ENCODE measurements around the gene VAC14.

DNA sequence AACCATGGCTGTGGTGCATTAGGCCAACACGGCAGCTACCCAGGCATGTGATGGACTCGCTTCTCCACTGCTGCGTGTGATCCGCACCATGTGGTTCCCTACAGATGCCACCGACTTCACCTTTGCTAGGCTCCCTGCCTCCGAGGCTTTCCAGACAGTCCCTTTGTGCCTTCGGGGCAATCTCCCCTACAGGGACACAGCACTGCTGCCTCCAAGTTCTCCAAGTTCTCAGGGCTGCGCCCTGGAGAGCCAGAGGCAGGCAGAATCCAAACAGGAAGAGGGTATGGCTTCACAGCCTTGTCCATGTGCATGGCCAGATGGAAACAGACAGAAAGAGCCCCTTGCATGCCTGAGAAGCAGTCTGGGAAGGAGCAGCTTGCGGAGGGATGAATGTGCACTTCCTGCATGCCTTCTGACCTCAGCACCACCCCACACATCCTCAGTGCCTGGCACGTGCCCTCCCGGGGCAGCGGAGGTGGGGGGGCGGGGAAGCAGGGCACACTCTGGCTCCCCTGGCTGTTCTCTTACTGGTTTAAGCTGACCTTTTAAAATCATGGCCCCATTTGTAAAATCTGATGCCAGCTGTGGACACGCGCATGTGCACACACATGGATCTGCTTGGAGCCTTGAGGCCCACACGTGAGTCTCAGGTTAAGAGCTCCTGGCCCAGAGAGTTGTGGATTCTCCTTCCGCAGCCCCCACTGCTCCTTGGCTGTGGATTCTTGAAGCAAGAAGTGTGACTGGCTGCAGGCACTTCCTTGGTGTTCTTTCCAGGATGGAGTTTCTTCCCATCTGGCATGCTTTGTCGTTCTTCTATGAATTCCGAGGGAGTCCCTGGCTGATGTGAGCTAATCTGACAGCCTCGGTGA lies 59.8 kb downstream of the VAC14 start:
- TF ChIP-seq POLR2AphosphoS5 (IDR thresholded peaks at IDR 0.05; ENCODE audit: low read depth, low read length) (no peak), POLR2A (IDR thresholded peaks at IDR 0.05; ENCODE audit: low read depth, low read length) (no peak), TAF1 (IDR thresholded peaks at IDR 0.05; ENCODE audit: borderline replicate concordance, low read depth, low read length) (no peak)
